ENCODE results near the gene DNAH1.
"Not testable (repeated sequence)": the region's sequence is repeated elsewhere in the genome, so short reads cannot be mapped to it uniquely, and the experiment has no call there.

Gene DNAH1

DNA sequence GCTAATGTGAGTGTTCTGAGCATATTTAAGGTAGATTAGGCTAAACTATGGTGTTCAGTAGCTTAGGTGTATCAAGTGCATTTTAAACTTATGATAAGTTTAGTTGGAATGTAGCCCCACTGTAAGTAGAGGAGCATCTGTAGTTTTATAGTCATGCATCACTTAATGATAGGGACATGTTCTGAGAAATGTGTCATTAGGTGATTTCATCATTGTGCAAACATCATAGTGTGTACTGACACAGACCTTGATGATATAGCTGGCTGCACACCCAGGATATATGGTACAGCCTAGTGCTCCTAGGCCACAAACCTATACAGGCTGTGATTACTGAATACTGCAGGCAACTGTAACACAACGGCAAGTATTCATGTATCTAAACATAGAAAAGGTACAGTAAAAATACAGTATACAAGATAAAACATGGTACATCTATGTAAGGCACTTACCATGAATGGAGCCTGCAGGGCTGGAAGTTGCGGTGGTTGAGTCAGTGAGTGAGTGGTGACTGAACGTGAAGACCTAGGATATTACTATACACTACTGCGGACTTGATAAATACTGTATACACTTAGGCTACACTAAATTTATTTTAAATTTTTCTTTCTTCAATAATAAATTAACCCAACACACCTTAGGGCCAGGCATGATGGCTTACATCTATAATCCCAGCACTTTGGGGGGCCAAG, 17.9 kb downstream of the DNAH1 start:
- TF ChIP-seq, protein P1, sequence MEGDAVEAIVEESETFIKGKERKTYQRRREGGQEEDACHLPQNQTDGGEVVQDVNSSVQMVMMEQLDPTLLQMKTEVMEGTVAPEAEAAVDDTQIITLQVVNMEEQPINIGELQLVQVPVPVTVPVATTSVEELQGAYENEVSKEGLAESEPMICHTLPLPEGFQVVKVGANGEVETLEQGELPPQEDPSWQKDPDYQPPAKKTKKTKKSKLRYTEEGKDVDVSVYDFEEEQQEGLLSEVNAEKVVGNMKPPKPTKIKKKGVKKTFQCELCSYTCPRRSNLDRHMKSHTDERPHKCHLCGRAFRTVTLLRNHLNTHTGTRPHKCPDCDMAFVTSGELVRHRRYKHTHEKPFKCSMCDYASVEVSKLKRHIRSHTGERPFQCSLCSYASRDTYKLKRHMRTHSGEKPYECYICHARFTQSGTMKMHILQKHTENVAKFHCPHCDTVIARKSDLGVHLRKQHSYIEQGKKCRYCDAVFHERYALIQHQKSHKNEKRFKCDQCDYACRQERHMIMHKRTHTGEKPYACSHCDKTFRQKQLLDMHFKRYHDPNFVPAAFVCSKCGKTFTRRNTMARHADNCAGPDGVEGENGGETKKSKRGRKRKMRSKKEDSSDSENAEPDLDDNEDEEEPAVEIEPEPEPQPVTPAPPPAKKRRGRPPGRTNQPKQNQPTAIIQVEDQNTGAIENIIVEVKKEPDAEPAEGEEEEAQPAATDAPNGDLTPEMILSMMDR (IDR thresholded peaks at IDR 0.05; ENCODE audit: low read depth, low read length, missing control alignments) = no peak
- H3K4me3 ChIP-seq (ENCODE audit: low read depth, low read length) = no peak overlapping the region
- no peak for DNase-seq (ENCODE audit: low read depth)

DNA sequence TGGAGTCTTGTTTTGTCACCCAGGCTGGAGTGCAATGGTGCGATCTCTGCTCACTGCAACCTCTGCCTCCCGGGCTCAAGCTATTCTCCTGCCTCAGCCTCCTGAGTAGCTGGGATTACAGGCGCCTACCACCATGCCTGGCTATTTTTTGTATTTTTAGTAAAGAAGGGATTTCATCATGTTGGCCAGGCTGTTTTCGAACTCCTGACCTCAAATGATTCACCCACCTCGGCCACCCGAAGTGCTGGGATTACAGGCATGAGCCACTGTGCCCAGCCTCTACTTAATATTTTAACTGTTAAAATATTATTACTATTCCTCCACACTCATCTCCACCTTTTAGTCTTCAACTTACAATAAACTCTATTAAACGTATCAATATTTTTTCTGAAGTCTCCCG, 22.0 kb downstream of the DNAH1 start:
- not testable (repeated sequence) for H3K4me3 ChIP-seq (ENCODE audit: low read depth, low read length); DNase-seq (ENCODE audit: low read depth)

DNA sequence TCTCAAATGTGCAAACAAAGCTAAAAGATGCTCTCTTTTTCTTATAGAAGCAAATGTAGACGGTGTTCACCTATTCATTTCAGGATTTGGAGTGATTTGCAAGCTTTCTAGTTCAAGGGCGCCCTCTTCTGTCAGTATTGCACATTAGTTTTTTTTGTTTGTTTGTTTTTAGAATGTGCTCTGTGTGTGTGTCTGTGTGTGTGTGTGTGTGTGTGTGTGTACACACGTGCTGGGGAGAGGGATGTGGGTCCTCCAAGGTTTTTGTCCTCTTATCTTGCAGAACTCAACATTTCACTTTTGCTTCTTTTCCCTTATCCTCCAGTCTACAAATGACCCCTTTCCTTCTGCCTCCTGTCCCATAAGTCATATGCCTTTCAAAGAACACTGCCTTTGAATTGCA, 23.5 kb downstream of the DNAH1 start:
- TF ChIP-seq, protein P1 (IDR thresholded peaks at IDR 0.05; ENCODE audit: low read depth, low read length, missing control alignments) = peak; percentile 64
- no peak overlapping the region for H3K4me3 ChIP-seq (ENCODE audit: low read depth, low read length)
- DNase-seq (ENCODE audit: low read depth) = peak; percentile 66

DNA sequence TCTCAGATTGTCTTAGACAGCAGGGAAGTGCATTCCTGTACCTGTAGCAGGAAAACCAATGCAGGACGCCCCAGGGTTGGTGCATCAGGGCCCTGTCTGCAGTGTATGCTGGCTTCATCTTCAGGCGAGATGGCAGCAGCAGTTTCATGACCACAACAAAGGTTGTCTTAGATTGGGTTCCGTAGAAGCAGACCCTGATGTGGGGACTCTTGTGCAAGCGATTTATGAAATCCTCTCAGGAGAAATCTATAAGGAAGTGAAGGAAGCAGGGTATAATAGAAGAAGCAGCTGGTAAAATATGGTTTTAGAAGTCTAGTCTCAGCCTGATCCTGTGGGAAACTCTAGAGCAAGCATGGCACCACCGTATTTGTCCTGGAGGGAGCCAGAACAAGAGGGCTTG, 25.0 kb downstream of the DNAH1 start:
- DNase-seq (ENCODE audit: low read depth) = no peak
- H3K4me3 ChIP-seq (ENCODE audit: low read depth, low read length) = no peak overlapping the region
- TF ChIP-seq, protein P1 (IDR thresholded peaks at IDR 0.05; ENCODE audit: low read depth, low read length, missing control alignments) = no peak

DNA sequence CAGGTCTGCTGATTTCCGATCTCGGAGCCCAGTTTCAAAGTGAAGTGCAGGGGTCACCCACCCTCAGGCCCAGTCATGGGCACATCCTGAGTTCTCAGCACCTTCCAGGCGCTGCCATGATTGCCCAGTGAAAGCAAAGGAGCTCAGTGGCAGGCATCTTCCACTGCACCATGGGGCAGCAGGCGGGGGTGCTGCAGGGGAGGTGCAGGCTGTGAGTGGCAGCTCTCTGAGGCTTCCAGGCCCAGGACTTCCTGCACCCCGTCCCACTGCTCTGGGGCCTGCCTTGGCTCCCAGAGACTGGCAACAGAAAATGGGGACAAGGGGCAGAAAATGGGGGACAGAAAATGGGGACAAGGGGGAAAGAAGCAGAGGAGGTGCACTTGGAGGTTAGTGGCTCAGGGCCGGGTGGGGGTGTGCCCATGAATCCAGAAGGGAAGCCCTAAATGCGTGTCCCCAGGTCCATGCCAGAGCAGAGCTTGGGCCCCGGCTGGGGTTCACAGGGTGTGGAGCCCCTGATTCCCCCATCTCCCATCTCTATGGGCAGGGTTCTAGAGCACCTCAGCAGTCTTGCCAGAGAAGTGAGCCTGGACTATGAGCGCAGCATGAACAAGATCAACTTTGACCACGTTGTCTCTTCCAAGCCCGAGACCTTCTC, 28.0 kb downstream of the DNAH1 start:
- H3K4me3 ChIP-seq (ENCODE audit: low read depth, low read length) = no peak overlapping the region
- TF ChIP-seq, protein P1 (IDR thresholded peaks at IDR 0.05; ENCODE audit: low read depth, low read length, missing control alignments) = no peak

DNA sequence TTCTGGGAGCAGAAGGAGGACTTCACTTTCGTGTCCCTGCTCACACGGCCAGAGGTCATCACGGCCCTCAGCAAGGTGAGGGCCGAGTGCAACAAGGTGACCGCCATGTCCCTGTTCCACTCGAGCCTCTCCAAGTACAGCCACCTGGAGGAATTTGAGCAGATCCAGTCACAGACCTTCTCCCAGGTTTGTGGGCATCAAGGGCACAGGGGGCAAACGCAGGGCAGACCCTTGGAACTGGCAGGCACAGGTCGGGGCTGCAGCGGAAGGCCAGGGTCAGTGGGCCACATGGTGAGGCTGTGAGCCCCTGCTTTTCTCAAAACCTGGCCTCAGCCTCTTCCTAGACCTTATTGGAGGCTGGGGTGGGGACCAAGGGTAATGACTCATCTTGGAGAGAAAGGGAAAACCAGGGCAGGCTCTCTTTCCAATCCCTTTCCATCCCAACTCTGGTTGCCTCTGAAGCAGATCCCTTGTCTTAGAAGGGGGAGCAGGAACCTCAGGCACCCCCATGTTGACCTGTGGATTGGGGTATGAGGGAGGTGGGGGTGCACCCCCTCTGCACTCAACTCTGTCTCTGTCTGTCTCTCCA, 29.5 kb downstream of the DNAH1 start:
- no peak overlapping the region for H3K4me3 ChIP-seq (ENCODE audit: low read depth, low read length)
- TF ChIP-seq, protein P1 (IDR thresholded peaks at IDR 0.05; ENCODE audit: low read depth, low read length, missing control alignments) = no peak
- DNase-seq (ENCODE audit: low read depth) = no peak

More for the DNA sequence above, 28.0 kb downstream of the DNAH1 start:
- DNase-seq (ENCODE audit: low read depth) = no peak

DNA sequence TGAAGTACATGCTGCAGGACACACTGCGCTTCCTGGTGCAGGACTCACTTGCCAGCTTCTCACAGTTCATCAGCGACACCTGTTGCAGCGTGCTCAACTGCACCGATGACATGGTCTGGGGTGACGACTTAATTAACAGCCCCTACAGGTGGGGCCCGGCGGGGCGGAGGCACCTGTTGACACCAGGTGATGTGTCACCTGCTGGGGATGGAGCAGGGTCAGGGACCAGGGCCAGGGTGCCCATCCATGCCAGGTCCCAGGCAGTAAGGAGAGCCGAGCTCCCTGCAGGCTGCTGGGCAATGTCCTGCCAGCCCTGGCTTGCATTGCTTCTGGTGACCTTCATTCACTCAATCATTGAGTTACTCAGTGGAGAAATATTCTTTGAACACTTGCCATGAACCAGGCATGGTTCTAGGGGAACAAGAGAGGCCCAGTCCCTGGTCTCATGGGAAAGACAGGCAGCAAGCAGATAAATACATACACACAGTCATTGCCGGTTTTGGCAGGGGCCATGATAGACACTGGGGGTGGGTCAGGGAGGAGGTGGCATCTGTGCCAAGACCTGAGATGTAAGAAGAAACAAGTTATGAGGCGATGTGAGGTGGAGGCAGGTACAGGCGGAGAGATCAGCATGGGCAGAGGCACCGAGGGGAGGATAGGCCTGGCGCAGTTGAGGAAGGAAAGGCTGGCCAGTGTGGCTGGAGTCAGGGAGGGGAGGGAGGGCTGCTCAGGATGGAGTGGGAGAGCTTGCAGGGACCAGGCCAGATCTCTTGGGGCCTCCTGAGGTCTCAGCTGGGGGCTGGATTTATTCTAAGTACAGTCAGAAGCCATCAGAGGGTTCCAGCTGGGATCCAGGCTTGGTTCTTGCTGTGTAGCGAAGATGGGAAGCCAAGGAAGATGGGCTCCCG, 30.8 kb downstream of the DNAH1 start:
- no peak overlapping the region for H3K4me3 ChIP-seq (ENCODE audit: low read depth, low read length)
- TF ChIP-seq, protein P1 (IDR thresholded peaks at IDR 0.05; ENCODE audit: low read depth, low read length, missing control alignments) = no peak
- DNase-seq (ENCODE audit: low read depth) = no peak
